Fibroblast of lung (primary cell): ENCODE results near the gene FMN1. TPM values are rescaled to one million over a fixed set of nuclear protein-coding genes. Genes with fewer than 3 reads are reported as not detected.

Source experiments
- DNase-seq, 2 donors: peaks; one replicate each; pipeline versions ENCODE4 v3.0.0 to v3.0.0-alpha.2; 2010; ENCODE audit warnings: low read depth in 2 of 2
- H2AFZ ChIP-seq: 2 replicates; pipeline ENCODE4 v1.5.1; 2012; ENCODE audit warnings: low read length, control low read depth, inconsistent platforms
- H3K27ac ChIP-seq: 2 replicates; pipeline ENCODE4 v1.5.1; 2011; ENCODE audit warnings: low read length, control low read depth; ENCODE audit not compliant: insufficient read depth
- H3K27me3 ChIP-seq: 2 replicates; pipeline ENCODE4 v1.5.1; 2011; ENCODE audit warnings: mild to moderate bottlenecking, low read length; ENCODE audit not compliant: control insufficient read depth, insufficient read depth
- H3K36me3 ChIP-seq: 2 replicates; pipeline ENCODE4 v1.5.1; 2011; ENCODE audit warnings: low read length; ENCODE audit not compliant: control insufficient read depth, insufficient read depth
- H3K4me1 ChIP-seq: 2 replicates; pipeline ENCODE4 v1.5.1; 2011; ENCODE audit warnings: low read length; ENCODE audit not compliant: control insufficient read depth, insufficient read depth; ENCODE audit errors: extremely low read depth
- H3K4me2 ChIP-seq: 2 replicates; pipeline ENCODE4 v1.5.1; 2011; ENCODE audit warnings: low read length, control low read depth; ENCODE audit not compliant: insufficient read depth; ENCODE audit errors: extremely low read depth
- H3K4me3 ChIP-seq, 4 experiments: fragments of 200-600 bp in 1 of 4; sonication (generic) in 1 of 4; replicated peaks in 1 of 4; 2 replicates each; pipeline ENCODE4 v1.5.1; 2011 to 2016; ENCODE audit warnings: low read length in 4 of 4, low read depth in 3 of 4, mild to moderate bottlenecking in 3 of 4, control low read depth in 2 of 4, inconsistent platforms in 1 of 4, mixed read lengths in 1 of 4; ENCODE audit not compliant: insufficient read depth in 1 of 4; ENCODE audit errors: control extremely low read depth in 1 of 4
- H3K79me2 ChIP-seq: 2 replicates; pipeline ENCODE4 v1.5.1; 2012; ENCODE audit warnings: mild to moderate bottlenecking, low read length, inconsistent platforms; ENCODE audit not compliant: control insufficient read depth, insufficient read depth
- H3K9ac ChIP-seq: 2 replicates; pipeline ENCODE4 v1.5.1; 2011; ENCODE audit warnings: mild to moderate bottlenecking, low read length, control low read depth; ENCODE audit not compliant: insufficient read depth
- H3K9me3 ChIP-seq: 2 replicates; pipeline ENCODE4 v1.5.1; 2012; ENCODE audit warnings: low read depth, low read length; ENCODE audit not compliant: control insufficient read depth, insufficient read depth
- H4K20me1 ChIP-seq: 2 replicates; pipeline ENCODE4 v1.5.1; 2011; ENCODE audit warnings: low read length; ENCODE audit not compliant: control insufficient read depth, insufficient read depth; ENCODE audit errors: extremely low read depth
- EZH2 ChIP-seq: IDR thresholded peaks from 2 replicates; pipeline ENCODE4 v1.5.1; 2012; ENCODE audit warnings: low read length, control low read depth, mild to moderate bottlenecking; ENCODE audit errors: missing control alignments
- polyA plus RNA-seq, 2 donors: library from polyadenylated mRNA; depleted of rRNA in 1 of 2; stranded (reverse) in 1 of 2; unstranded in 1 of 2; fragments of >200 nt; gene quantifications; 2 replicates each; pipeline ENCODE4 v1.2.1, GENCODE V29; 2011 to 2012; ENCODE audit warnings: missing spikeins in 1 of 2
- total RNA-seq: library from RNA; depleted of rRNA; stranded (reverse); fragments of >200 nt; gene quantifications from 2 replicates; pipeline ENCODE4 v1.2.1, GENCODE V29; 2014
- TF ChIP-seq, protein P1 (sequence below), 2 donors: IDR thresholded peaks in 1 of 2; conservative IDR thresholded peaks in 1 of 2; 1 replicate in 1 of 2; 2 replicates in 1 of 2; pipeline ENCODE4 v1.5.1; 2011 to 2012; ENCODE audit warnings: low read length in 2 of 2, control low read depth in 1 of 2, inconsistent platforms in 1 of 2, low read depth in 1 of 2, mild to moderate bottlenecking in 1 of 2

The FMN1 gene
- total and polyA plus RNA-seq, 2 donors (not counting 1 experiment from before 2014, with no cell fraction given), result 7.5 to 43.8 TPM

DNA sequence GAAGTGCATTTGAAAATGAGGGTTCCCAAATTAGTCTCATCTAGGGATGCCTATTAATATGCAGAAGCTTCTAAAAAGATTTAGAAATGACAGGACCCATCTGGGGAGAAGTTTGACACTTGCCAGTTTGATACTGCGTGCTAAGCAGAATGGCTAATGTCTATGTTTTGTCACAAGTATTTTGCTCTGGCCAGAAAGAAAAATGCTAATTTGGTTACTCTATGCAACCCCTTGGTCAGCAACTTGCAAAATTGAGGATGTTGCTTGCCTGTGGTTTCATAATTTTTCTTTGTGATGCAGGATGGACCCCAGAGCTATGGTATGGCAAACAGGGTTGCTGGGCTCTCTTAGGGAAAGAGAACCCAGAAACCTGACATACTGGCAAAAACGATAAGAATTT, 148.2 kb downstream of the FMN1 start:
- no peaks in the 10 kb centered on the region for H3K36me3 ChIP-seq
- no peak for TF ChIP-seq EZH2
- TF ChIP-seq, protein P1, sequence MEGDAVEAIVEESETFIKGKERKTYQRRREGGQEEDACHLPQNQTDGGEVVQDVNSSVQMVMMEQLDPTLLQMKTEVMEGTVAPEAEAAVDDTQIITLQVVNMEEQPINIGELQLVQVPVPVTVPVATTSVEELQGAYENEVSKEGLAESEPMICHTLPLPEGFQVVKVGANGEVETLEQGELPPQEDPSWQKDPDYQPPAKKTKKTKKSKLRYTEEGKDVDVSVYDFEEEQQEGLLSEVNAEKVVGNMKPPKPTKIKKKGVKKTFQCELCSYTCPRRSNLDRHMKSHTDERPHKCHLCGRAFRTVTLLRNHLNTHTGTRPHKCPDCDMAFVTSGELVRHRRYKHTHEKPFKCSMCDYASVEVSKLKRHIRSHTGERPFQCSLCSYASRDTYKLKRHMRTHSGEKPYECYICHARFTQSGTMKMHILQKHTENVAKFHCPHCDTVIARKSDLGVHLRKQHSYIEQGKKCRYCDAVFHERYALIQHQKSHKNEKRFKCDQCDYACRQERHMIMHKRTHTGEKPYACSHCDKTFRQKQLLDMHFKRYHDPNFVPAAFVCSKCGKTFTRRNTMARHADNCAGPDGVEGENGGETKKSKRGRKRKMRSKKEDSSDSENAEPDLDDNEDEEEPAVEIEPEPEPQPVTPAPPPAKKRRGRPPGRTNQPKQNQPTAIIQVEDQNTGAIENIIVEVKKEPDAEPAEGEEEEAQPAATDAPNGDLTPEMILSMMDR (conservative IDR thresholded peaks at IDR 0.05 in 1 of 2, IDR thresholded peaks at IDR 0.05 in 1 of 2; ENCODE audit: low read depth in 1 of 2, low read length in 2 of 2), result no peak
- no peak overlapping the region for H3K9ac ChIP-seq
- DNase-seq, result no peak
- no peak overlapping the region for H3K4me2 ChIP-seq
- H4K20me1 ChIP-seq, result no peaks in the 10 kb centered on the region
- no peaks in the 10 kb centered on the region for H3K27me3 ChIP-seq
- H3K4me3 ChIP-seq, result no peak overlapping the region
- H2AFZ ChIP-seq, result no peak overlapping the region
- H3K79me2 ChIP-seq, result peaks cover 36% of the 10 kb centered on the region
- no peaks in the 10 kb centered on the region for H3K9me3 ChIP-seq
- H3K4me1 ChIP-seq, result no peaks in the 10 kb centered on the region
- no peak overlapping the region for H3K27ac ChIP-seq

- Histone ChIP-seq H3K4me3 (no peak overlapping the region), H2AFZ (no peak overlapping the region), H3K9me3 (no peaks in the 10 kb centered on the region), H4K20me1 (no peaks in the 10 kb centered on the region), H3K4me1 (no peaks in the 10 kb centered on the region), H3K79me2 (peaks cover 37% of the 10 kb centered on the region), H3K27me3 (no peaks in the 10 kb centered on the region), H3K4me2 (no peak overlapping the region), H3K27ac (no peak overlapping the region), H3K9ac (no peak overlapping the region), H3K36me3 (no peaks in the 10 kb centered on the region)
- DNase-seq, result peak in 1 of 2 donors; percentile 81
- TF ChIP-seq, protein P1 (conservative IDR thresholded peaks at IDR 0.05 in 1 of 2, IDR thresholded peaks at IDR 0.05 in 1 of 2; ENCODE audit: low read depth in 1 of 2, low read length in 2 of 2), result no peak
- no peak for TF ChIP-seq EZH2
Measured at GRCh38 chr15:33045066-33045810, 149.3 kb downstream of the FMN1 start.

DNA sequence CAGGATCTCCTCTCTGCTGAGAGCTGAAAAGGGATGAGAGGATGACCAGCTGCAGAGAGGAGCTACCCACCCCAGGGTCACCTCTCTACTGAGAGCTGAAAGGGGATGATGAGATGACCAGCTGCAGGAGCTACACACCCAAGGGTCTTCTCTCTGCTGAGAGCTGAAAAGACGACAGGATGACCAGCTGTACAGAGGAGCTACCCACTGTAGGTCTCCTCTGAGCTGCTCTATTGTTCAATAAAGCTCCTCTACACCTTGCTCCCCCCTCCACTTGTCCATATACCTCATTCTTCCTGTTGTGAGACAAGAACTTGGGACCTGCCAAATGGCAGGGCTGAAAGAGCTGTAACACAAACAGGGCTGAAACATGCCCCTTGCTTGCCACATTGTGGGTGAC, 149.9 kb downstream of the FMN1 start:
- Histone ChIP-seq H3K9me3 (no peaks in the 10 kb centered on the region), H3K4me2 (no peak overlapping the region), H4K20me1 (no peaks in the 10 kb centered on the region), H3K27ac (no peak overlapping the region), H3K4me1 (no peaks in the 10 kb centered on the region), H3K9ac (no peak overlapping the region), H3K4me3 (no peak overlapping the region), H3K36me3 (no peaks in the 10 kb centered on the region), H3K79me2 (peaks cover 41% of the 10 kb centered on the region), H3K27me3 (no peaks in the 10 kb centered on the region), H2AFZ (no peak overlapping the region)
- no peak for TF ChIP-seq EZH2
- TF ChIP-seq, protein P1 (conservative IDR thresholded peaks at IDR 0.05 in 1 of 2, IDR thresholded peaks at IDR 0.05 in 1 of 2; ENCODE audit: low read depth in 1 of 2, low read length in 2 of 2), result no peak
- no peak for DNase-seq
